HL-60 (cell line): ENCODE measurements around the gene KIAA1210.

Experiments
- CTCF ChIP-seq: IDR thresholded peaks from one replicate; pipeline ENCODE4 v1.5.1; 2011; ENCODE audit warnings: low read length, control low read depth, inconsistent platforms; ENCODE audit not compliant: insufficient read depth
- GABPA ChIP-seq: IDR thresholded peaks from 2 replicates; pipeline ENCODE4 v1.6.1; 2012; ENCODE audit warnings: low read depth
- POLR2AphosphoS5 ChIP-seq: IDR thresholded peaks from 2 replicates; pipeline ENCODE4 v1.6.1; 2012; ENCODE audit warnings: low read depth
- REST ChIP-seq: IDR thresholded peaks from 2 replicates; pipeline ENCODE4 v1.6.1; 2012; ENCODE audit warnings: low read depth; ENCODE audit not compliant: insufficient replicate concordance
- SPI1 ChIP-seq: IDR thresholded peaks from 2 replicates; pipeline ENCODE4 v1.6.1; 2012; ENCODE audit warnings: low read depth, mild to moderate bottlenecking, borderline replicate concordance

- no peak for TF ChIP-seq CTCF
- TF ChIP-seq REST = no peak
- TF ChIP-seq SPI1 = no peak
- TF ChIP-seq GABPA = no peak
- no peak for TF ChIP-seq POLR2AphosphoS5
Observed at GRCh38 chrX:119030990-119031389, 96.6 kb downstream of the KIAA1210 start.
